Fibroblast of lung (primary cell): Measurements from ENCODE around the gene ADI1. TPM values are rescaled to one million over a fixed set of nuclear protein-coding genes. Genes with fewer than 3 reads are reported as not detected.

Source experiments
- DNase-seq, 2 donors: peaks; one replicate each; pipeline versions ENCODE4 v3.0.0 to v3.0.0-alpha.2; 2010; ENCODE audit warnings: low read depth in 2 of 2
- H2AFZ ChIP-seq: 2 replicates; pipeline ENCODE4 v1.5.1; 2012; ENCODE audit warnings: low read length, control low read depth, inconsistent platforms
- H3K27ac ChIP-seq: 2 replicates; pipeline ENCODE4 v1.5.1; 2011; ENCODE audit warnings: low read length, control low read depth; ENCODE audit not compliant: insufficient read depth
- H3K27me3 ChIP-seq: 2 replicates; pipeline ENCODE4 v1.5.1; 2011; ENCODE audit warnings: mild to moderate bottlenecking, low read length; ENCODE audit not compliant: control insufficient read depth, insufficient read depth
- H3K36me3 ChIP-seq: 2 replicates; pipeline ENCODE4 v1.5.1; 2011; ENCODE audit warnings: low read length; ENCODE audit not compliant: control insufficient read depth, insufficient read depth
- H3K4me1 ChIP-seq: 2 replicates; pipeline ENCODE4 v1.5.1; 2011; ENCODE audit warnings: low read length; ENCODE audit not compliant: control insufficient read depth, insufficient read depth; ENCODE audit errors: extremely low read depth
- H3K4me2 ChIP-seq: 2 replicates; pipeline ENCODE4 v1.5.1; 2011; ENCODE audit warnings: low read length, control low read depth; ENCODE audit not compliant: insufficient read depth; ENCODE audit errors: extremely low read depth
- H3K4me3 ChIP-seq, 4 experiments: fragments of 200-600 bp in 1 of 4; sonication (generic) in 1 of 4; replicated peaks in 1 of 4; 2 replicates each; pipeline ENCODE4 v1.5.1; 2011 to 2016; ENCODE audit warnings: low read length in 4 of 4, low read depth in 3 of 4, mild to moderate bottlenecking in 3 of 4, control low read depth in 2 of 4, inconsistent platforms in 1 of 4, mixed read lengths in 1 of 4; ENCODE audit not compliant: insufficient read depth in 1 of 4; ENCODE audit errors: control extremely low read depth in 1 of 4
- H3K79me2 ChIP-seq: 2 replicates; pipeline ENCODE4 v1.5.1; 2012; ENCODE audit warnings: mild to moderate bottlenecking, low read length, inconsistent platforms; ENCODE audit not compliant: control insufficient read depth, insufficient read depth
- H3K9ac ChIP-seq: 2 replicates; pipeline ENCODE4 v1.5.1; 2011; ENCODE audit warnings: mild to moderate bottlenecking, low read length, control low read depth; ENCODE audit not compliant: insufficient read depth
- H3K9me3 ChIP-seq: 2 replicates; pipeline ENCODE4 v1.5.1; 2012; ENCODE audit warnings: low read depth, low read length; ENCODE audit not compliant: control insufficient read depth, insufficient read depth
- H4K20me1 ChIP-seq: 2 replicates; pipeline ENCODE4 v1.5.1; 2011; ENCODE audit warnings: low read length; ENCODE audit not compliant: control insufficient read depth, insufficient read depth; ENCODE audit errors: extremely low read depth
- EZH2 ChIP-seq: IDR thresholded peaks from 2 replicates; pipeline ENCODE4 v1.5.1; 2012; ENCODE audit warnings: low read length, control low read depth, mild to moderate bottlenecking; ENCODE audit errors: missing control alignments
- polyA plus RNA-seq, 2 donors: library from polyadenylated mRNA; depleted of rRNA in 1 of 2; stranded (reverse) in 1 of 2; unstranded in 1 of 2; fragments of >200 nt; gene quantifications; 2 replicates each; pipeline ENCODE4 v1.2.1, GENCODE V29; 2011 to 2012; ENCODE audit warnings: missing spikeins in 1 of 2
- total RNA-seq: library from RNA; depleted of rRNA; stranded (reverse); fragments of >200 nt; gene quantifications from 2 replicates; pipeline ENCODE4 v1.2.1, GENCODE V29; 2014
- TF ChIP-seq, protein P1 (sequence below), 2 donors: IDR thresholded peaks in 1 of 2; conservative IDR thresholded peaks in 1 of 2; 1 replicate in 1 of 2; 2 replicates in 1 of 2; pipeline ENCODE4 v1.5.1; 2011 to 2012; ENCODE audit warnings: low read length in 2 of 2, control low read depth in 1 of 2, inconsistent platforms in 1 of 2, low read depth in 1 of 2, mild to moderate bottlenecking in 1 of 2

ADI1 gene
- total and polyA plus RNA-seq, 2 donors (not counting 1 experiment from before 2014, with no cell fraction given), result 41.9 to 69.3 TPM

DNA sequence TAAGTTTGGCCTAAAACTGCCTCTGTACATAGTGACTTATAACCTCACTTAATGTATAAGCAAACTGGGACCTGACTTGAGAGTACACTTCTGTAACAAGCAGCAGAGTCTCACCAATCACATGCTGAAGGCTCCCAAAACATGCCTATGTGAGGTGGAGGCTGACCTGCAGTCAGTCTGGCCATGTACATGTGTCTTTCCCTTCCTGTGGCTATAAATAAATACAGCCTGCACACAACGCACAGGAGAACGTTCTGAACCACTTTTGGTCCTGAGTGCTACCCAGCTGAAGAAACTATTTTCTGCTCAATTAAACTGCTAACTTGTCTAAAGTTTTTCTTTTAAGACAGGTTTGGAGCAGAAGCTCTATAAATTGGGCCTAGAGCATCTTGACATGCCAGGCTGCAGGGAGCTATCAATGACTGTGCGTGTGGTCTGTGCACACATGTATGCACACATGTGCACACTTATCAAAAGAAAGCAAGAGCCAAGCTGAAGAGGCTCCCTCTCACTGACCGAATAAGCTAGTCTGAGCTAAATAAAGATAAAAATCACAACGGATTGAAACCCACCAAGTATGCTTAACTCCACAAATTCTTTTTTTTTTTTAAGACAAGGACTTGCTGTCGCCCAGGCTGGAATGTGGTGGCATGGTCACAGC is 23.8 kb upstream of the ADI1 start:
- no peak overlapping the region for H3K27ac ChIP-seq
- H3K27me3 ChIP-seq, result no peaks in the 10 kb centered on the region

DNA sequence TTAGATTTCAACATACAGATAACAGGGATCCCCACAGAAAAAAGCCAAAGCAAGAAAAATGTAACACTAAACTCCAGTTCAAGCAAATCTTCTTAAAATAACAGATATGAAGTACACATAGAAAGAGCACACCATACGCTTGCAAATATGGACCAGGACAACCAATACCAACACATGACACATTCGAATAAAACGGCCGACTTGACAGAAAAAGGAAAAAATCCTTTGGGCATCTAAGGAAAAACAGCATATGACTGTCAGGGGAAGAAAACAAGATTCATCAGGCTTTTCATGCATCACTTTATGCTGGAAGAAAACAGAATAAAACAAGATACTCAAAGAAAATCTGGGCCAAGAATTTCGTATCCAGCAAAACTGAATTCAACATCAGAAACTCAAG is 22.8 kb upstream of the ADI1 start:
- Histone ChIP-seq H3K27me3 (no peaks in the 10 kb centered on the region), H3K9ac (no peak overlapping the region), H3K4me2 (no peak overlapping the region), H3K4me1 (peaks cover 1% of the 10 kb centered on the region), H3K9me3 (no peaks in the 10 kb centered on the region), H3K4me3 (no peak overlapping the region), H3K79me2 (peaks cover 2% of the 10 kb centered on the region), H3K36me3 (peaks cover 14% of the 10 kb centered on the region), H3K27ac (no peak overlapping the region), H2AFZ (no peak overlapping the region), H4K20me1 (no peaks in the 10 kb centered on the region)
- TF ChIP-seq, protein P1, sequence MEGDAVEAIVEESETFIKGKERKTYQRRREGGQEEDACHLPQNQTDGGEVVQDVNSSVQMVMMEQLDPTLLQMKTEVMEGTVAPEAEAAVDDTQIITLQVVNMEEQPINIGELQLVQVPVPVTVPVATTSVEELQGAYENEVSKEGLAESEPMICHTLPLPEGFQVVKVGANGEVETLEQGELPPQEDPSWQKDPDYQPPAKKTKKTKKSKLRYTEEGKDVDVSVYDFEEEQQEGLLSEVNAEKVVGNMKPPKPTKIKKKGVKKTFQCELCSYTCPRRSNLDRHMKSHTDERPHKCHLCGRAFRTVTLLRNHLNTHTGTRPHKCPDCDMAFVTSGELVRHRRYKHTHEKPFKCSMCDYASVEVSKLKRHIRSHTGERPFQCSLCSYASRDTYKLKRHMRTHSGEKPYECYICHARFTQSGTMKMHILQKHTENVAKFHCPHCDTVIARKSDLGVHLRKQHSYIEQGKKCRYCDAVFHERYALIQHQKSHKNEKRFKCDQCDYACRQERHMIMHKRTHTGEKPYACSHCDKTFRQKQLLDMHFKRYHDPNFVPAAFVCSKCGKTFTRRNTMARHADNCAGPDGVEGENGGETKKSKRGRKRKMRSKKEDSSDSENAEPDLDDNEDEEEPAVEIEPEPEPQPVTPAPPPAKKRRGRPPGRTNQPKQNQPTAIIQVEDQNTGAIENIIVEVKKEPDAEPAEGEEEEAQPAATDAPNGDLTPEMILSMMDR (conservative IDR thresholded peaks at IDR 0.05 in 1 of 2, IDR thresholded peaks at IDR 0.05 in 1 of 2; ENCODE audit: low read depth in 1 of 2, low read length in 2 of 2), result no peak
- TF ChIP-seq EZH2, result no peak
- DNase-seq, result no peak

More for the DNA sequence above, 23.8 kb upstream of the ADI1 start:
- Histone ChIP-seq H3K4me1 (no peaks in the 10 kb centered on the region), H3K36me3 (peaks cover 15% of the 10 kb centered on the region), H3K79me2 (peaks cover 2% of the 10 kb centered on the region), H4K20me1 (no peaks in the 10 kb centered on the region), H2AFZ (no peak overlapping the region), H3K9me3 (no peaks in the 10 kb centered on the region), H3K9ac (no peak overlapping the region), H3K4me2 (no peak overlapping the region), H3K4me3 (no peak overlapping the region)
- TF ChIP-seq, protein P1 (conservative IDR thresholded peaks at IDR 0.05 in 1 of 2, IDR thresholded peaks at IDR 0.05 in 1 of 2; ENCODE audit: low read depth in 1 of 2, low read length in 2 of 2), result no peak
- no peak for TF ChIP-seq EZH2
- DNase-seq, result no peak

DNA sequence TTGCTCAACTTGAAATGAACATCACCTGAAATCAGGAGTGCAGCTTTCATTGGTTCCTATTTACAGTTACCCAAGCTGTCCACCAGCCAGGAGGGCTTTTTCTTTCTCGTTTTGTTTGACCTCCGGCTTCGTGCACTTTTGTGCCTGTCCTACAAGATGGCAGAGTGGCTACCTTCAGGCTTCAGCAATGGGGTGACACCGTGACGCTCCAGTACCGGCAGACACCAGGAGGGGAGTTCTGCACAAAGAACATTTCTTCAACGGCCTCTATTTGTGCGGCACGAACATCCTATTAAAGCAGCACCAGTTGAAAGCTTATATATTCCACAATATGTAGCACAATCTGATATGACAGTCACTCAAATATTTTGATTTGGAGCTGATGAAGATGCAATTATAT is 20.5 kb upstream of the ADI1 start:
- Histone ChIP-seq H3K27me3 (no peaks in the 10 kb centered on the region), H3K36me3 (peaks cover 11% of the 10 kb centered on the region), H3K4me2 (no peak overlapping the region), H3K4me3 (no peak overlapping the region), H3K9me3 (no peaks in the 10 kb centered on the region), H3K9ac (no peak overlapping the region), H3K79me2 (peaks cover 2% of the 10 kb centered on the region), H3K27ac (no peak overlapping the region), H3K4me1 (peaks cover 15% of the 10 kb centered on the region), H2AFZ (no peak overlapping the region), H4K20me1 (no peaks in the 10 kb centered on the region)
- no peak for TF ChIP-seq EZH2
- TF ChIP-seq, protein P1 (conservative IDR thresholded peaks at IDR 0.05 in 1 of 2, IDR thresholded peaks at IDR 0.05 in 1 of 2; ENCODE audit: low read depth in 1 of 2, low read length in 2 of 2), result no peak
- DNase-seq, result no peak
